A549 (cell line): ENCODE data around the gene LMBR1.

Source experiments
- CTCF ChIP-seq: fragments of >200 bp; sonication (Bioruptor Twin); formaldehyde crosslinking; IDR thresholded peaks from 3 replicates; pipeline ENCODE4 v1.5.1; 2016
- EHMT2 ChIP-seq: fragments of 200-600 bp; sonication (generic); IDR thresholded peaks from 2 replicates; pipeline ENCODE4 v1.6.1; 2016; ENCODE audit warnings: antibody characterized with exemption, low read depth, mild to moderate bottlenecking, moderate library complexity
- HDAC2 ChIP-seq: fragments of 200-600 bp; sonication (generic); IDR thresholded peaks from 2 replicates; pipeline ENCODE4 v1.6.1; 2016
- MAZ ChIP-seq: fragments of 150-350 bp; IDR thresholded peaks from 2 replicates; pipeline ENCODE4 v1.6.1; 2014; ENCODE audit warnings: antibody characterized with exemption, low read depth, low read length, borderline replicate concordance
- POLR2A ChIP-seq: IDR thresholded peaks from 2 replicates; pipeline ENCODE4 v1.6.1; 2012; ENCODE audit warnings: mild to moderate bottlenecking, low read length
- RAD21 ChIP-seq, 2 experiments: fragments of >200 bp in 1 of 2; sonication (Bioruptor Twin) in 1 of 2; formaldehyde crosslinking in 1 of 2; IDR thresholded peaks in 1 of 2; conservative IDR thresholded peaks in 1 of 2; 2 replicates in 1 of 2; 3 replicates in 1 of 2; pipeline ENCODE4 v1.6.1; 2012 to 2018; ENCODE audit warnings: inconsistent platforms in 1 of 2
- SMC3 ChIP-seq: fragments of >200 bp; sonication (Bioruptor Twin); formaldehyde crosslinking; IDR thresholded peaks from 3 replicates; pipeline ENCODE4 v1.6.1; 2018; ENCODE audit warnings: inconsistent platforms
- TF ChIP-seq, protein P1 (sequence below): fragments of >200 bp; sonication (Bioruptor Twin); formaldehyde crosslinking; IDR thresholded peaks from 3 replicates; pipeline ENCODE4 v1.6.1; 2016

- no peak for TF ChIP-seq CTCF
- TF ChIP-seq POLR2A, result no peak
- TF ChIP-seq RAD21 (conservative IDR thresholded peaks at IDR 0.05 in 1 of 2, IDR thresholded peaks at IDR 0.05 in 1 of 2), result no peak
- TF ChIP-seq, protein P1, sequence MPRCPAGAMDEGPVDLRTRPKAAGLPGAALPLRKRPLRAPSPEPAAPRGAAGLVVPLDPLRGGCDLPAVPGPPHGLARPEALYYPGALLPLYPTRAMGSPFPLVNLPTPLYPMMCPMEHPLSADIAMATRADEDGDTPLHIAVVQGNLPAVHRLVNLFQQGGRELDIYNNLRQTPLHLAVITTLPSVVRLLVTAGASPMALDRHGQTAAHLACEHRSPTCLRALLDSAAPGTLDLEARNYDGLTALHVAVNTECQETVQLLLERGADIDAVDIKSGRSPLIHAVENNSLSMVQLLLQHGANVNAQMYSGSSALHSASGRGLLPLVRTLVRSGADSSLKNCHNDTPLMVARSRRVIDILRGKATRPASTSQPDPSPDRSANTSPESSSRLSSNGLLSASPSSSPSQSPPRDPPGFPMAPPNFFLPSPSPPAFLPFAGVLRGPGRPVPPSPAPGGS, result no peak
- TF ChIP-seq HDAC2, result no peak
- TF ChIP-seq EHMT2, result no peak
- no peak for TF ChIP-seq MAZ
- no peak for TF ChIP-seq SMC3
Measured at GRCh38 chr7:156772725-156773124, 120.3 kb downstream of the LMBR1 start.
